ENCODE data around the gene KANSL2.

- TF ChIP-seq CTCF (IDR thresholded peaks at IDR 0.05) (no peak), POLR2A (IDR thresholded peaks at IDR 0.05) (no peak)
Observed at GRCh38 chr12:48695859-48696258, 13.8 kb upstream of the KANSL2 start.

Data from transverse colon (tissue), 3 donors.